OCI-M1 (cell line): ENCODE measurements around the gene UQCR10.
"Not testable (repeated sequence)": the region's sequence is repeated elsewhere in the genome, so short reads cannot be mapped to it uniquely, and the experiment has no call there.

ENCODE experiments used
- DNase-seq: peaks from one replicate; lab custom pipeline; 2025; lab: John Stamatoyannopoulos, UW

Gene UQCR10

DNA sequence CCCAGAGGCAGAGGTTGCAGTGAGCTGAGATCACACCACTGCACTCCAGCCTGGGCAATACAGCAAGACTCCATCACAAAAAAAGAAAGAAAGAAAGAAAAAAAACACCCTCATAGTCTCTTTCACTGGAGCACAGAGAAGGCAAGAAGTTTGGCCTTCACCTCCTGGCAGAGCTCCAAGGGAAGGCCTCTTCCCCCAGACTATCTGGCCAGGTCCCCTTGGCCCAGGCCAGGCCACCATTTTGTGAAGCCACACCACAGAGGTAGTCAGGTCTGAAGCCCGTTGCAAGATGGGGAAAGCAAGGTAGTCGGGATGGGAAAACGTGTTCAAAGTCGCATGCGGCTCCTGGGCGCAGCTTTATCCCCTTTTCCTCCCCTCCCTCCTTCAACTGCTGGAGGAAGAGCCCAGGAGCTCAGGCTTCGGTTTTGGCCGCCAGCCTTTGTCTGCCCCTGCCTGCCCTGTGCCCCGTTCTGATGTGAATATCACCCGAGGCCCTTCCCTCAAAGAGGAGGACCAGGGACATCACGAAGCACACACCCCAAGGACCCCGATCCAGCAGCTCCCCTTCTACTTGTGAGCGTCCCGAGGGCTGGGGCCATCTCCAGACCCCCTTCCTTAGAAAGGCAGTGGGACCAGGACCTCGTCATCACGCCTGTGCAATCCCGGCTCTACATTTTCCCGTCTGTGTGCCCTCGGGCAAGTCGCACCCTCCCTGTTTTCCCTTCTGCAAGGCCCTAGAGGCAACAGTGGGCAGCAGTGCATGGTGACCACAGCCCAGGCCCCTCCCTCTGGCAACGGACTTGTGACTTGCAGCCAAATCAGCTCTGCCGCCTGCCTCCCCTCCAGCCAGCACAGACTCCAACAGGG, 29.7 kb upstream of the UQCR10 start:
- no peak for DNase-seq

- DNase-seq: no peak
These were observed 28.9 kb upstream of the UQCR10 start for GRCh38 chr22:29738118-29738815.

DNA sequence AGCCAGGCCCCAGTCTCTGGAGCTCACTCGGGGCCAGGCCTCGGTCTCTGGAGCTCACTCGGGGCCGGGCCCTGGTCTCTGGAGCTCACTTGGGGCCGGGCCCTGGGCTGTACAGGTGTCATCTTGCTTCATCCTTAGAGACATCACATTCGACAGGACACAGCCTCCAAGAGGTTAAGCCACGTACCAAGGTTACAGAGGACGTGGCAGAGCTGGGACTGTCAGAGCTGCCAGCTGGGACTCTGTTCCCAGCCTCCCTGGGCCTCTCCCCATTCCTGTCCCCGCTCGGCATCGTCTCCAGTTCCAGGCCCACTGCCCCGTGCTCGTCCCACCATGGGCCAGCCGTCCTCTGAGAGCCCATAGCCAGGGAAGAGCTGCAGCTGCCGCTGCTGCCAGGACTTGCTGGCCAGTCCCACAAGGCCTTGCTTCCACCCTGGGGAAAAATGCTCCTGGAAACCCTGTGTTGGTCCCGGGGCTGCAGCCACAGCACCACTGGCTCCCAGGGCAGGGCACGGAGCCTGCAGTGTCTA, 27.8 kb upstream of the UQCR10 start:
- no peak for DNase-seq

DNA sequence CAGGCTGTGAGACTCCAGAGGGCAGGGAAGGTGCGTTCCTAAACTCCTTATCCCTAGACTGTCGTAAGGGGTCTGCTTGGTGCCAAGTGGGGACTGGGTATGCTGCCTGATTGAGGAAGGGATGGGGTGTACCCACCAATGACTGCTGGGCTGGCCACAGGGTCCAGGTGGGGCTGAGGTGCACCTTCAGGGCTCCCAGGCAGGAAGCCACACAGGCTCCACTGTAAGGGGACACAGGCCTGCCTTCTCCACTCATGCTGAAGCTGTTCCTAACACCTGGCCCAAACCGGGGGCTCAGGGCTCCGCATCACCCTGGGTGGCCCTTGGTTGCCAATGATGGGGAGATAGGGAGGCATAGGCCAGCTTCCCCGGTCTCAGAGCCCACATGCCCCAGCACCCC, 27.0 kb upstream of the UQCR10 start:
- DNase-seq: no peak

DNA sequence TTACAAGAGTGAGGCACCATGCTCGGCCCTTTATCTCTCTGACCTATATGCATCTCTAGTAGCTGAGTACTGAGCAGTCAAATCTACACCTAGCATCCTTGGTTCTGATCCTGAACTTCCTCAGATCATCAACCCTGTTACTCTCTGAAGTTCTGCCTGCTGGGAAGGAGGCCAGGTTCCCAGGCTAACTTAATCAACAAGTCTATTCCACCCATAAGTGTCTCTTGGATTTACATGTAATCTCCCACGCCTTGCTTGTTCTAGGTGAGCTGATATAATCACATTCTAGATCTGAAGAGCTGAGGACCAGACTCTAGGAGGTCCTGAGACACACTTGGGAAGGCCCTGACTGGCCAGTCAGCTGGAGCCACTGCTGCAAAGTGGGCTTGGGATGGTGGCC, 25.2 kb upstream of the UQCR10 start:
- no peak for DNase-seq

GRCh38 chr22:29742326-29742725, 24.8 kb upstream of the UQCR10 start:
- no peak for DNase-seq

- DNase-seq: no peak
These were observed 22.3 kb upstream of the UQCR10 start for GRCh38 chr22:29744902-29745301.

DNA sequence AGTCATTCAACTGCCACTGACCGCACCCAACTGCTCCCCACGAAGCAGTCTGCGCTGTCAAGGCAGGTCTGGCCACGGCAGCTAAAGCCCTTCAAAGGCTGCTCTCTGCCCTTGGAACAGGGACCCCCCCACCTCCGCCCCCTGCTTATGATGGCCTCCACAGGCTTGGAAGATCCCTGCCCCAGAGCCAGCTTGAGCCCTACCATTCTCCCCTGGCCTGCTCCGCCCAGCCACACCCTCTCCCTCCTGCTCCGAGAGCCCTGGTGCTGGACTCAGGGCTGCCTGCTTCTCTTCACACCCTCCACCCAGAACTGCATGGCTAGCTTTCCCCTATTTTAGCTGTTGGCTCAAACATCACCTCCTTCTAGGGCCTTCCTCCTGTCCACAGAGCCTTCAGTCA, 19.3 kb upstream of the UQCR10 start:
- no peak for DNase-seq

- DNase-seq: no peak
These were observed 18.8 kb upstream of the UQCR10 start for GRCh38 chr22:29748248-29748893.

DNA sequence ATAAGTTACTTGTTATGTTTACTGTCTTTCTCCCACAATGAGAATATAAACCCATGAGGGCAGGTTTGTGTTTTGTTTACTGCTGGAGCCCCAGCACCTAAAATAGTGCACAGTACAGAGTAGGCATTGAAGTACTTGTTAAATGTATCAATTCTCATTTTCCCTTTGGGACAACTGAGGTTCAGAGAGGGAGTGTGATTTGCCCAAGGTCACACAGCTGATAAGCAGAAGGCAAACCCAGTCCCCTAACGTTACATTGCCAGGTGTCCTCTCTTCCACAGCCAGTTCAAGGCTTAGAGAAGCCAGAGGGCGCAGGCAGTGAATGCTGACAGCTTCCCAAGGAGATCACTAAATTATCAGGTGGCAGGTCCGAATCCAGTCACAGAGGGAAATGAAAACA, 17.1 kb upstream of the UQCR10 start:
- DNase-seq: no peak

DNA sequence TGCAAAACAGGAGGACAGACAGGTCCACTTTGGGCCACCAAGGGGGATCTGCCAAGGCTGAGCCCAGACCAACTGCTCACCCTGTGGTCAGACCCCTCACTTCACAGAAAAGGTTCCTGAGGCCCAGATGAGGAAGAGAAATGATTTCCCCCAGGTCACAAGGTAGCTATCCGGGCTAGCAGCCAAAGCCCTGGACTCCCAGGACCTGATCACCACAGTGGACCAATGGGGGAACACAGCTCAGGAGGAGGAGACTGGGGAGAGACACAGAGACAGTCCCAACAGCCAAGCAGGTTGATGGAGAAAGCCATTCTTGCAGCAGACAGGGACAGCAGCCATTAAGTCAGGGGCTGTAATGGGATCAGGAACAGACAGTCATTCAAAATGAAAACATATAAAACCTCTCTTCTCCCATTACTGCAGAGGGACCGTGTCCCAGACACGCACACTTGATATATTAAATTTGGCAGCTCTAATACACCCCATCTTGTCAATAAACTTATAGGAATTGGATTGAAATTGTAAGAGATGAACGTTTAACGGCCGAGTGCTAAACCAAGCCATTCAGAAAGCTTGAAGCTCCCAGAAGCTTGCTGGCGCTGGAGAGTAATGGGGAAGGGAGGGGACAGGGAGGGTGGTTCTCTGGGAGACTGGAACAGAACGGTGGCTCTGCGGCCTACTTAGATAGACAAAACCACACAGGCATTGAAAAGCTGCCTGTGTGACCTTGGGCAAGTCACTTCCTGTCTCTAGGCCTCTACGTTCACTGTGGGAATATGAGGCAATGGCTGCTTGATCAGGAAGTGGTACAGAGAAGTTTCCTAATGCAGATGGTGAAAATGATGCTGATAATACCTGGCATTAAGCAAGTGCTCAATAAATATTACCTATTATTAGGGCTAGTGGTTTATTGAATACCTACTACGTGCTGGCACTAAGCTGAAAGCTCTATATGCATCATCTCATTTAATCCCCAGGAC, 16.3 kb upstream of the UQCR10 start:
- peak; percentile 70 for DNase-seq

DNA sequence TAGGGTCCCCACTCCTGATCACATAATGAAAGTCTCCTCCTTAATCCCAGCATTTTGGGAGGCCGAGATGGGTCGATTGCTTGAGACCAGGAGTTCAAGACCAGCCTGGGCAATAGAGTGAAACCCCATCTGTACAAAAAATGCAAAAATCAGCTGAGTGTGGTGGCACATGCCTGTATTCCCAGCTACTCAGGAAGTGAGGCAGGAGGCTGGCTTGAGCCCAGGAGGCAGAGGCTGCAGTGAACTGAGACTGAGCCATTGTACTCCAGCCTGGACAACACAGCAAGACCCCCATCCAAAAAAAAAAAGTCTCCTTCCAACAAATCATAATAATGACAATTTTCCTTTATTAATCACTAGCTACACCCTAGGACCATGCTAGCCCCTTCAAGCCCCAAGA, 15.5 kb upstream of the UQCR10 start:
- DNase-seq: no peak

- DNase-seq: no peak
These were observed 13.1 kb upstream of the UQCR10 start for GRCh38 chr22:29753808-29754657.

DNA sequence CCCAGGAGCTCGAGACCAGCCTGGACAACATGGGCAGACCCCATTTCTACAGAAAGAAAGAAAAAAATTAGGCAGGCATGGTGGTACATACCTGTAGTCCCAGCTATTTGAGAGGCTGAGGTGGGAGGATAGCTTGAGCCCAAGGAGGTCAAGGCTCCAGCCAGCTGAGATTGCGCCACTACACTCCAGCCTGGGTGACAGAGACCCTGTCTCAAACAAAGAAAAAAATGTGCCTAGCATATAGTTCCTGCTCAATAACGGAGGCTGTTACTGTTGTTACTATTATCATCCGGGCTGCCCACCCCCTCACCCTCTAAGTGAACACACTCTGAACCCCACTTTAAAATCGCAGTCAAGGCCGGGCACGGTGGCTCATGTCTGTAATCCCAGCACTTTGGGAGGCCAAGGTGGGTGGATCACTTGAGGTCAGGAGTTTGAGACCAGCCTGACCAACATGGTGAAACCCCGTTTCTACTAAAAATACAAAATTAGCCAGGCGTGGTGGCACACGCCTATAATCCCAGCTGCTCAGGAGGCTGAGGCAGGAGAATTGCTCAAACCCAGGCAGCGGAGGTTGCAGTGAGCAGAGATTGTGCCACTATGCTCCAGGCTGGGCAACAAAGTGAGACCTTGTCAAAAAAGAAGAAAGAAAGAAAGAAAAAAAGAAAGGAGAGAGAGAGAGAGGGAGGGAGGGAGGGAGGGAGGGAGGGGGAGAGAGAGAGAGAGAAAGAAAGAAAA, 12.3 kb upstream of the UQCR10 start:
- DNase-seq: not testable (repeated sequence)

DNA sequence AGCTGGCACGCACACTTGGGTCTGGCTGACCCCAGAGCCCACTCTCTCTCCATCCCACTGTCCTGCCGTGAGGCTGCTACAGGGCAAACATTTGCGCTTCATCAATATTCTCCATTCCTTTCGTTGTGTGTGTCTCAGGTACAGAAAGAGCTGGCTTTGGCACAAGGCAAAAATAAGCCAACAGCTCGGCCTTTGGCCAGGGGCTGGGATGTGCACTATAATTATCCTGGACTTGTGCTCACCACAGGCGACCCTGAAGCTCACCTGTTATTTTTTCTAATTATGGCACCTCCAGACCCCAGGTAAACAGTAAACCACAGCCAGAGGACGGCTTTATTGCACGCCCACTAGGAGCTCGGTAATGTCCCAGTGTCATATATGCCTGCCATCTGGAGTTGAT, 11.3 kb upstream of the UQCR10 start:
- DNase-seq: no peak

GRCh38 chr22:29756341-29756740, 10.8 kb upstream of the UQCR10 start:
- DNase-seq: no peak

GRCh38 chr22:29757096-29757495, 10.1 kb upstream of the UQCR10 start:
- DNase-seq: no peak

GRCh38 chr22:29758068-29758622, 9.0 kb upstream of the UQCR10 start:
- DNase-seq: no peak

DNA sequence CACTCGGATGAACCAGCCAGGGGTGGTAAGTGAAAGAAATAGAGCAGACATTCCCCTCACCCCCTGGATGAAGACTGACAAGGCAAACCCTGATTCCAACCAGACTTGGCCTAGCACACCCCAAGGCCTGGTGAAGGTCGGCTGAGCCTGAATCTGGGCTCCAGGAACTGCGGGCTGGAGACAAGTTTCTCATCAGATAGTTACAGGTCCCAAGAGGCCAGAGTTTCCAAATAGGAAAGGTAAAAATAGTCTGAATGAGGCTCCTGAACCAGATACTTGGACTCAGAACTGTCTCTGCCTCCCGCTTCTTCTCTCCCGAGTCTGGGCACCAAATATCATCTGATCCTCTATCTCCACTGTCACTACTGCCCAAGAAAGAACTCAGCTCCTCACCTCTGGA, 8.2 kb upstream of the UQCR10 start:
- no peak for DNase-seq

GRCh38 chr22:29762263-29762662, 4.9 kb upstream of the UQCR10 start:
- no peak for DNase-seq
